HG02642 (cell line): ENCODE data around the gene PRKG1.
"Not testable (repeated sequence)": the region's sequence is repeated elsewhere in the genome, so short reads cannot be mapped to it uniquely, and the experiment has no call there.

Experiments used
- ATAC-seq: cut with Tn5 transposase; IDR thresholded peaks from one replicate; pipeline ENCODE4 v1.9.1; 2021; ENCODE audit warnings: mild to moderate bottlenecking; ENCODE audit not compliant: unreplicated experiment, poor library complexity

Gene PRKG1

GRCh38 chr10:51112013-51112412 is 37.7 kb downstream of the PRKG1 start:
- ATAC-seq = no peak

GRCh38 chr10:51113007-51113406 is 38.7 kb downstream of the PRKG1 start:
- no peak for ATAC-seq

GRCh38 chr10:51117053-51117660 is 42.9 kb downstream of the PRKG1 start:
- ATAC-seq = no peak

GRCh38 chr10:51117794-51118193 is 43.5 kb downstream of the PRKG1 start:
- no peak for ATAC-seq

GRCh38 chr10:51119441-51119840 is 45.2 kb downstream of the PRKG1 start:
- no peak for ATAC-seq

- ATAC-seq = no peak
These were observed 47.6 kb downstream of the PRKG1 start for GRCh38 chr10:51121861-51122260.

GRCh38 chr10:51124852-51125251 is 50.6 kb downstream of the PRKG1 start:
- no peak for ATAC-seq

GRCh38 chr10:51125518-51125917 is 51.2 kb downstream of the PRKG1 start:
- no peak for ATAC-seq

- ATAC-seq = no peak
These were observed 55.8 kb downstream of the PRKG1 start for GRCh38 chr10:51129946-51130544.

GRCh38 chr10:51137756-51138529 is 63.7 kb downstream of the PRKG1 start:
- ATAC-seq = no peak

GRCh38 chr10:51139176-51139575 is 64.9 kb downstream of the PRKG1 start:
- no peak for ATAC-seq

- ATAC-seq = no peak
These were observed 66.7 kb downstream of the PRKG1 start for GRCh38 chr10:51141010-51141409.

- ATAC-seq = no peak
These were observed 70.0 kb downstream of the PRKG1 start for GRCh38 chr10:51144161-51144781.

- ATAC-seq = no peak
These were observed 71.1 kb downstream of the PRKG1 start for GRCh38 chr10:51145375-51145774.

- no peak for ATAC-seq
These were observed 73.5 kb downstream of the PRKG1 start for GRCh38 chr10:51147644-51148399.

GRCh38 chr10:51156926-51157325 is 82.6 kb downstream of the PRKG1 start:
- no peak for ATAC-seq

GRCh38 chr10:51158832-51159231 is 84.5 kb downstream of the PRKG1 start:
- ATAC-seq = no peak

- ATAC-seq = no peak
These were observed 85.6 kb downstream of the PRKG1 start for GRCh38 chr10:51159841-51160240.

GRCh38 chr10:51162002-51162401 is 87.7 kb downstream of the PRKG1 start:
- ATAC-seq = no peak

- not testable (repeated sequence) for ATAC-seq
These were observed 89.2 kb downstream of the PRKG1 start for GRCh38 chr10:51163380-51164049.
